T-helper 17 cell (primary cell): ENCODE measurements around the gene MAP7D3. TPM values are rescaled to one million over a fixed set of nuclear protein-coding genes. Genes with fewer than 3 reads are reported as not detected.
"Not testable (repeated sequence)": the region's sequence is repeated elsewhere in the genome, so short reads cannot be mapped to it uniquely, and the experiment has no call there.

Experiments
- ATAC-seq: fragments of 150-1000 bp; cut with Tn5 transposase; 2 replicates; pipeline ENCODE4 v1.10.0; 2021; ENCODE audit warnings: mild to moderate bottlenecking, moderate library complexity
- DNase-seq, 3 donors: peaks; one replicate each; pipeline versions ENCODE4 v3.0.0 to v3.0.0-alpha.2; 2020 to 2021
- H3K9me3 ChIP-seq: one replicate; pipeline ENCODE4 v1.7.0; 2013; ENCODE audit warnings: low read length, mild to moderate bottlenecking; ENCODE audit not compliant: control insufficient read depth, poor library complexity, severe bottlenecking
- H3K27ac Mint-ChIP-seq: one replicate; pipeline ENCODE4 v1.8.0; 2022; ENCODE audit warnings: mild to moderate bottlenecking, moderate library complexity, mixed read lengths
- H3K27me3 Mint-ChIP-seq: one replicate; pipeline ENCODE4 v1.8.0; 2022; ENCODE audit warnings: mixed read lengths
- H3K36me3 Mint-ChIP-seq: one replicate; pipeline ENCODE4 v1.8.0; 2022; ENCODE audit warnings: low read depth, mixed read lengths
- H3K4me1 Mint-ChIP-seq: one replicate; pipeline ENCODE4 v1.8.0; 2022; ENCODE audit warnings: mild to moderate bottlenecking, mixed read lengths
- H3K4me3 Mint-ChIP-seq: one replicate; pipeline ENCODE4 v1.8.0; 2022; ENCODE audit warnings: mild to moderate bottlenecking, moderate library complexity, mixed read lengths
- total RNA-seq, 4 donors: library from RNA in 2 of 4; stranded (reverse) in 2 of 4; gene quantifications; one replicate each; pipeline ENCODE4 v1.2.3 and lab custom pipeline; 2022 to 2026

The MAP7D3 gene
- total RNA-seq, 2 donors from 2014 or later = 6.0 to 6.7 TPM

DNA sequence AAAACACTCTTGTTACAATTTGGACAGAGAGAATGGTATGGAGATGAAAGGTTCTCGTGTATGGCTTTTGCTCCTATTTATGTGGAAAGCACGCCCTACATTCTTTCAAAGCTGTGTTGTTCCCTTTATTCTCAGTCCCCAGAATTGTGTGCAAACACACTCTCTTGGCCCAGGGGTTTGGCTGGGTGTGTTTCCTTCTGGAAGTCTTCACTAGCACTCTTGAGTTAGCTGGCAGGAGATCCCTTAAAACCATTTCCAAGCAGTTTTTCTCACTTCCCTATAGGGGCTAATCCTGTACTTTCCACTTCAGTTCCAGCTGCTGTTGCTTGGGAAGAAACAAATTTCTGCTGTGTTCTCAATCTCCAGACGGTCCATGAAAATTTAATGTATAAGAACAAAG is 68.8 kb downstream of the MAP7D3 start:
- no peaks in the 10 kb centered on the region for H3K36me3 Mint-ChIP-seq
- ATAC-seq (no peak), DNase-seq (no peak)
- peaks cover under 1% of the 10 kb centered on the region for H3K4me1 Mint-ChIP-seq
- H3K27ac Mint-ChIP-seq = no peak overlapping the region
- H3K4me3 Mint-ChIP-seq = no peak overlapping the region
- H3K27me3 Mint-ChIP-seq = no peaks in the 10 kb centered on the region
- H3K9me3 ChIP-seq = no peaks in the 10 kb centered on the region

DNA sequence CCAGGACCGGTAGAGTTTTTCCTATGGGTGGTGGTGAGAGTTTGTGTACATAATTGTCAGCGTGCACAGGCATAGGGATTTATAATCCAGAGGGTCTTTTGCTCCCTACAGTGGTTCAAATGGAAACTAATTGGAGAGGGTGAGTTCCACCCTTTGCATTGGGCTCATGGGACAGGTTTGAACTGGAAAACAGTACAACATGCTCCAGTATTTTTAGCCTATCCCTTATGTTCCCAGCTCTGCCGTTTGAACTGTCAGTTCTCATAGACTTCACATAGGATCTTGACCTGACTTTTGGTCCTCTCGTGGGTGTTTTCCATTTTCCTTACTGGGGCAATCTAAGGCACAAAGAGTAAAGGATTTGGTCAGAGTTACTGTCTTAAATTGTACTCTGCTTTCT is 72.1 kb downstream of the MAP7D3 start:
- no peak for ATAC-seq
- DNase-seq = no peak
- H3K27ac Mint-ChIP-seq = no peak overlapping the region
- H3K4me1 Mint-ChIP-seq = no peaks in the 10 kb centered on the region
- no peak overlapping the region for H3K4me3 Mint-ChIP-seq
- H3K27me3 Mint-ChIP-seq = no peaks in the 10 kb centered on the region
- H3K9me3 ChIP-seq = no peaks in the 10 kb centered on the region
- no peaks in the 10 kb centered on the region for H3K36me3 Mint-ChIP-seq

GRCh38 chrX:136176399-136176825 is 74.8 kb downstream of the MAP7D3 start:
- Mint-ChIP-seq H3K27me3 (no peaks in the 10 kb centered on the region), H3K4me3 (no peak overlapping the region), H3K36me3 (no peaks in the 10 kb centered on the region), H3K27ac (no peak overlapping the region), H3K4me1 (no peaks in the 10 kb centered on the region)
- H3K9me3 ChIP-seq = no peaks in the 10 kb centered on the region
- no peak for DNase-seq
- ATAC-seq = no peak

GRCh38 chrX:136171420-136171819 is 79.8 kb downstream of the MAP7D3 start:
- no peaks in the 10 kb centered on the region for H3K36me3 Mint-ChIP-seq
- H3K4me1 Mint-ChIP-seq = peaks cover 3% of the 10 kb centered on the region
- H3K27ac Mint-ChIP-seq = no peak overlapping the region
- no peaks in the 10 kb centered on the region for H3K9me3 ChIP-seq
- no peak for ATAC-seq
- no peak overlapping the region for H3K4me3 Mint-ChIP-seq
- no peak for DNase-seq
- no peaks in the 10 kb centered on the region for H3K27me3 Mint-ChIP-seq

- Mint-ChIP-seq H3K36me3 (no peaks in the 10 kb centered on the region), H3K4me1 (peaks cover 3% of the 10 kb centered on the region), H3K27ac (no peak overlapping the region), H3K27me3 (no peaks in the 10 kb centered on the region), H3K4me3 (no peak overlapping the region)
- ATAC-seq (no peak), DNase-seq (no peak)
- no peaks in the 10 kb centered on the region for H3K9me3 ChIP-seq
Observed at GRCh38 chrX:136170139-136170800, 80.9 kb downstream of the MAP7D3 start.

GRCh38 chrX:136168929-136169735 is 82.1 kb downstream of the MAP7D3 start:
- no peaks in the 10 kb centered on the region for H3K36me3 Mint-ChIP-seq
- ATAC-seq = no peak
- H3K9me3 ChIP-seq = no peaks in the 10 kb centered on the region
- H3K4me3 Mint-ChIP-seq = no peak overlapping the region
- H3K27me3 Mint-ChIP-seq = no peaks in the 10 kb centered on the region
- H3K4me1 Mint-ChIP-seq = peaks cover 3% of the 10 kb centered on the region
- H3K27ac Mint-ChIP-seq = no peak overlapping the region
- no peak for DNase-seq

DNA sequence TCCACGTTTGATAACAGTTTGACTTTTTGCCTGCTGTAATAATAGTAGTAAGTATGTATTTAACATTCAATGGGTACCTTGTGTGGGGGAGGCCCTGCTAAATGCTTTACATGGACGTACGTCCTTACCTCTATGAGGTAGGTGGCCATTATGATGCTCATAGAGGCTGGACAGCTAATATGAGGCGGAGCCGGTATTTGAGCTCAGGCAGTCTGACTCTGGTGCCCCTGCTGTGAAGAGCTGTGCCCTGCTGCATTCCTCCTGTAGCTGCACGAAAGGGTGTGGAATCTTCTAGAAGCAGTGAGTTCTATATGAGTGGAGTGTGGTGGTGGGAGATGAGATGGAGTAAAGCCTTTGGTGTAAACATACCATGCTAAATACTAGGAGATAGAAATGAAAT is 83.2 kb downstream of the MAP7D3 start:
- not testable (repeated sequence) for DNase-seq, ATAC-seq, H3K9me3 ChIP-seq, H3K27ac Mint-ChIP-seq, H3K4me3 Mint-ChIP-seq, H3K27me3 Mint-ChIP-seq, H3K4me1 Mint-ChIP-seq, H3K36me3 Mint-ChIP-seq

DNA sequence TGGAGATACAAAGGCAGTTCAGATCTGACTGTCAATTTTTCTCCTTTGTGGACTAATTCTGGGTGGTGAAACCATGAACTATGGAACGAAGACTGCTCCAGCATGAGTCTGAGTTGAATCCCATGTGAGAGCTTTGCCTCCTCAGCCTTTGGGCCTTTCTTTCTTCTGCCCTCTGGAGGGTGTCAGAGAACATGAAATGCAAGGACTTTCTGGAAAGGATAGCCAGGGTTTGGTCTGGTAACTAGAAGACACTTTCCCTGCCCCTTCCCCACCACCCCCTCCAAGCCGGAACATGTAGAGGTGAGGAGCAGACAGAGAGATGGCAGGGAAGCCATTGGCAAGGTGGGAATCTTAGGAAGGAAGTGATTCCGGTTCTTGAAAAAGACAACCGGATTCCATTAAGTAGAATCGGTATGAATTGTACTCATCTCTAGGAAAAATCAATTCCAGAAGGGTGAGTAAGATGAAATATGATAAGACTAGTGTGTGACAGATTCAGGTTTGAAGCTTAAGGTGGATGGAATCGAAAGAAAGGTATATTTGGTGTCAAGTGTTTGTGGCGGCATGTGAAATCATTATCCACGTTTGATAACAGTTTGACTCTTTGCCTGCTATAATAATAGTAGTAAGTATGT is 84.9 kb downstream of the MAP7D3 start:
- Mint-ChIP-seq H3K4me1 (peaks cover 6% of the 10 kb centered on the region), H3K27ac (no peak overlapping the region), H3K27me3 (no peaks in the 10 kb centered on the region), H3K36me3 (no peaks in the 10 kb centered on the region), H3K4me3 (no peak overlapping the region)
- no peaks in the 10 kb centered on the region for H3K9me3 ChIP-seq
- ATAC-seq (no peak), DNase-seq (no peak)

DNA sequence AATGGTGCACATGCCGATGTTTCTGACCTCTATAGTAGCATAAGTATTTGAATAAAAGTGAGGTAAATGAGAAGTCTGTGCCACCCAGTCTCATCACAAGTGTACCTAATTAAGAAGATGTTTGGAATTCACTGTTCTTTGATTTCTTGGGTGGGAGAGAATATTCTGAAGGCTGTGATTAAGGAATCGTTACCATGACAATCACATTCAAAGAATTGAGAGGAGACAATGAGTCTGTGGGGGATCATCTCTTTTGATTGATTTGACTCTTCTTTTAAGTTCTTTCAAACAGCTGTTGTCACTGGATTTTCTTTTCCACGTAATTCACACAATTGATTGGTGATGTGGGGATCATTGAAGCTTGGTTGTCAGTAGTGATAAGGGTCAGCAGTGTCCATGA is 85.8 kb downstream of the MAP7D3 start:
- ATAC-seq (no peak), DNase-seq (no peak)
- H3K36me3 Mint-ChIP-seq = no peaks in the 10 kb centered on the region
- no peaks in the 10 kb centered on the region for H3K27me3 Mint-ChIP-seq
- no peak overlapping the region for H3K4me3 Mint-ChIP-seq
- H3K9me3 ChIP-seq = no peaks in the 10 kb centered on the region
- peaks cover 6% of the 10 kb centered on the region for H3K4me1 Mint-ChIP-seq
- no peak overlapping the region for H3K27ac Mint-ChIP-seq

- H3K9me3 ChIP-seq = no peaks in the 10 kb centered on the region
- no peak overlapping the region for H3K4me3 Mint-ChIP-seq
- no peaks in the 10 kb centered on the region for H3K27me3 Mint-ChIP-seq
- peaks cover 9% of the 10 kb centered on the region for H3K4me1 Mint-ChIP-seq
- ATAC-seq = no peak
- H3K36me3 Mint-ChIP-seq = no peaks in the 10 kb centered on the region
- DNase-seq = no peak
- H3K27ac Mint-ChIP-seq = no peak overlapping the region
Observed at GRCh38 chrX:136163689-136164088, 87.5 kb downstream of the MAP7D3 start.

Other genes with a start within 250 kb of the MAP7D3 start
- 10 to 100 TPM; 29.1 to 61.3 TPM for gene FHL1, start 103.9 kb downstream of the MAP7D3 start, total RNA-seq
- gene ADGRG4, start 49.6 kb upstream of the MAP7D3 start, total RNA-seq = not detected
- not detected for gene BRS3, start 236.5 kb upstream of the MAP7D3 start, total RNA-seq
- gene HTATSF1, start 246.2 kb upstream of the MAP7D3 start, total RNA-seq = 10 to 100 TPM; 35.9 to 36.5 TPM